Measurements from ENCODE around the gene SLC26A8. TPM values are rescaled to one million over a fixed set of nuclear protein-coding genes. Genes with fewer than 3 reads are reported as not detected.

SLC26A8 gene
- total and polyA plus RNA-seq, 2 of the 13 experiments (the other 11 are each of a cell fraction or from before 2014, with no cell fraction given), result 0.46 TPM; not detected in 1

DNA sequence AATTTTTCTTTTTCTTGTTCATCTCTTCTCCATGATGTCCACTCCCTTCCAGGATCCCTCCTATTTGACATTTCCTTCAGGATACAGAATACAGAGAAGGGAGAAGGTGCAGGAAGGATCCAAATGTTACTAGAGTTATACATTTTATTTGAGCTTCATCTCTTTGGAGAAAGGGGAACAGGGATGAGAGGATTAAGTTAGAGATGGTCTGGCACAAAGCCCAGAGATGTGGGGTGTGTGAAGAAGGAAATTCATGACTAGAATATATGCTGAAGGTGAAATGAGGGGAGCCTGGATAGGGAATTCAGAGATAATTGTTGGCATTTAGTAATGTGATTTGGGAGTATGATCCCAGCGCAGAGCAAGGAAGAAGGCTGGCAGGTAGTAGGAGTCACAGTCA is 81.1 kb downstream of the SLC26A8 start:
- no peaks in the 10 kb centered on the region for H4K20me1 ChIP-seq (ENCODE audit: insufficient read depth, low read length)
- H3K27ac ChIP-seq (ENCODE audit: extremely low read length, insufficient read depth, low read length), result no peak overlapping the region
- no peaks in the 10 kb centered on the region for H3K36me3 ChIP-seq (replicated peaks in 1 of 2; ENCODE audit: control insufficient read depth in 1 of 2, insufficient read depth in 2 of 2, low read length in 2 of 2)
- H3K4me2 ChIP-seq (ENCODE audit: low read depth, low read length), result no peak overlapping the region
- ChIA-PET CTCF (ENCODE audit: low intra/inter-chr PET ratio, low total read pairs) (no interaction called here), POLR2A (no interaction called here)
- in situ Hi-C loops (cut with HindIII; ENCODE audit: extremely low pct_ligation_motif_present, low pct_unique_long_range_greater_than_20kb) (no loop called here), intact Hi-C loops (cut with micrococcal nuclease; ENCODE audit: unreplicated experiment) (loop anchor here (10.0 kb wide), 1 partner anchor 81 kb away; the partner anchor contains the start of genes MAPK14 and SLC26A8)
- FAIRE-seq (no peak), ATAC-seq (no peak), DNase-seq (ENCODE audit: low spot score) (no peak)
- H3K79me2 ChIP-seq (ENCODE audit: insufficient read depth, low read length), result no peaks in the 10 kb centered on the region
- WGBS (ENCODE audit: low lambda C conversion rate), result 97% methylated on average over 1 of the region's 1 CpG
- no peaks in the 10 kb centered on the region for H3K27me3 ChIP-seq (ENCODE audit: control insufficient read depth in 1 of 2, insufficient read depth in 2 of 2, low read length in 2 of 2)
- no peak overlapping the region for H2AFZ ChIP-seq (ENCODE audit: low read length)
- no peak overlapping the region for H3K4me3 ChIP-seq (replicated peaks in 1 of 3; ENCODE audit: insufficient read depth in 1 of 3, low read depth in 2 of 3, low read length in 3 of 3)
- no peak for TF ChIP-seq MIER2 (CRISPR knock-in tag; IDR thresholded peaks at IDR 0.05)
- TF ChIP-seq LCORL (IDR thresholded peaks at IDR 0.05), result no peak
- no peak for TF ChIP-seq LCORL (CRISPR knock-in tag; IDR thresholded peaks at IDR 0.05)
- TF ChIP-seq NPAS2 (CRISPR knock-in tag; IDR thresholded peaks at IDR 0.05; ENCODE audit: borderline replicate concordance), result no peak
- no peak for TF ChIP-seq CHCHD3 (CRISPR knock-in tag; IDR thresholded peaks at IDR 0.05)
- no peak for TF ChIP-seq HNF4G (IDR thresholded peaks at IDR 0.05; ENCODE audit: borderline replicate concordance, low read depth, low read length)
- no peak for TF ChIP-seq HNF4G (CRISPR knock-in tag; IDR thresholded peaks at IDR 0.05; ENCODE audit: borderline replicate concordance, low read depth)
- TF ChIP-seq HES4 (CRISPR knock-in tag; IDR thresholded peaks at IDR 0.05; ENCODE audit: borderline replicate concordance), result no peak
- no peak for TF ChIP-seq JDP2 (CRISPR knock-in tag; IDR thresholded peaks at IDR 0.05; ENCODE audit: borderline replicate concordance)
- no peak for TF ChIP-seq ZNF615 (CRISPR knock-in tag; IDR thresholded peaks at IDR 0.05; ENCODE audit: borderline replicate concordance)
- TF ChIP-seq, protein P1, sequence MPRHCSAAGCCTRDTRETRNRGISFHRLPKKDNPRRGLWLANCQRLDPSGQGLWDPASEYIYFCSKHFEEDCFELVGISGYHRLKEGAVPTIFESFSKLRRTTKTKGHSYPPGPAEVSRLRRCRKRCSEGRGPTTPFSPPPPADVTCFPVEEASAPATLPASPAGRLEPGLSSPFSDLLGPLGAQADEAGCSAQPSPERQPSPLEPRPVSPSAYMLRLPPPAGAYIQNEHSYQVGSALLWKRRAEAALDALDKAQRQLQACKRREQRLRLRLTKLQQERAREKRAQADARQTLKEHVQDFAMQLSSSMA (CRISPR knock-in tag; IDR thresholded peaks at IDR 0.05), result no peak
- TF ChIP-seq ZFY (CRISPR knock-in tag; IDR thresholded peaks at IDR 0.05), result no peak
- no peak for TF ChIP-seq THAP11 (CRISPR knock-in tag; IDR thresholded peaks at IDR 0.05)
- TF ChIP-seq ZNF431 (CRISPR knock-in tag; IDR thresholded peaks at IDR 0.05; ENCODE audit: borderline replicate concordance, low read depth), result no peak
- no peak overlapping the region for H3K9ac ChIP-seq (ENCODE audit: insufficient read depth, low read depth, low read length)
- peaks cover 32% of the 10 kb centered on the region for H3K4me1 ChIP-seq (ENCODE audit: insufficient read depth, low read length)
- BruUV-seq (replicated peaks), result no TSS peak
- H3K9me3 ChIP-seq (ENCODE audit: low read length), result no peaks in the 10 kb centered on the region
